ENCODE results near the gene RNF223. TPM values are rescaled to one million over a fixed set of nuclear protein-coding genes. Genes with fewer than 3 reads are reported as not detected.

RNF223 gene
- total RNA-seq, 1 experiment from 2014 or later = 5.0 TPM

GRCh38 chr1:1060281-1061000, 13.7 kb downstream of the RNF223 start:
- no peak for DNase-seq
- H3K4me3 Mint-ChIP-seq (ENCODE audit: low read depth, unreplicated experiment) = peak overlapping the region; percentile 73
- no peaks in the 10 kb centered on the region for H3K27me3 Mint-ChIP-seq (ENCODE audit: unreplicated experiment)
- peak overlapping the region; percentile 70 for H3K27ac Mint-ChIP-seq (ENCODE audit: unreplicated experiment)
- no peaks in the 10 kb centered on the region for H3K9me3 Mint-ChIP-seq (ENCODE audit: low read depth, unreplicated experiment)
- H3K36me3 Mint-ChIP-seq (ENCODE audit: insufficient read depth, unreplicated experiment) = peaks cover 82% of the 10 kb centered on the region
- CTCF ChIA-PET = interaction anchor here (0.6 to 1.8 kb wide), 2 partner anchors 55 to 231 kb away, joined by 4 read pairs; partner anchors contain the start of gene C1orf159
- no peak for TF ChIP-seq CTCF (IDR thresholded peaks at IDR 0.05; ENCODE audit: unreplicated experiment)
- intact Hi-C loops (cut with micrococcal nuclease; ENCODE audit: unreplicated experiment) = no loop called here
- no TSS peak for BruUV-seq (replicated peaks)
- H3K4me1 Mint-ChIP-seq (ENCODE audit: low read depth, unreplicated experiment) = no peaks in the 10 kb centered on the region

DNA sequence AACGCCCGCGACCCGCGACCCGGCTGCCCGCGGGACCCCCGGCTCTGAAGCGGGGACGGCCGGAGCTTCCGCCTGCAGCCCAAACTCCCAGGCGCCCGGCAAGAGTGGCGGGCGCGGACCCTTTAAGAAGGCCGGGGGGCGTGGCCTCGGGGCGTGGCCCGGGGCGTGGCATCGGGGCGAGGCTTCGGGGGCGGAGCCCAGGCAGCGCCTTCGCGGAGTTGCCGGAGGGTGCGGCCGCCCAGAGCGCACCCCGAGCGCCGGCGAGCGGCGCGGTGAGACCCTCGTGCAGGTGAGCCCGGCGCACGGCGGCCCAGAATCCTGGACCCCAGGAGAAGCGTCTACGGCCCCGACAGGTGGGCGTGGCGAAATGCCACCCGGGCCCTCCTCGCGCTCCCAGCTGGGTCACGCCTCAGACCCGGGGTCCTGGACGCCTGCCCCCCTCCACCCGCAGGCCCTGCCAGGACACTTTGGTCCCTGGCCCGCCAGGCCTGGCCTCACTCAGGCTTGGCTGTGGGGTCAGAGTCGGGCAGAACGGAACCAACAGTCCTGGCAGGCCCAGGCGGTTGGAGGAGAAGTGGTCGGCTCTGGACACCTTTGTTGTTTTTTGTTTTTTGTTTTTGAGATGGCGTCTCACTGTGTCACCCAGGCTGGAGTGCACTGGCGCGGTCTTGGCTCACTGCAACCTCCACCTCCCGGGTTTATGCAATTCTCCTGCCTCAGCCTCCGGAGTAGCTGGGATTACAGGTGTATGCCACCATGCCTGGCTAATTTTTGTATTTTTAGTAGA, 14.4 kb downstream of the RNF223 start:
- H3K4me1 Mint-ChIP-seq (ENCODE audit: low read depth, unreplicated experiment) = no peaks in the 10 kb centered on the region
- no peaks in the 10 kb centered on the region for H3K9me3 Mint-ChIP-seq (ENCODE audit: low read depth, unreplicated experiment)
- CTCF ChIA-PET = interaction anchor here (0.6 to 1.8 kb wide), 3 partner anchors 47 to 232 kb away, joined by 3 to 4 read pairs (median 4); partner anchors contain the start of genes C1orf159 and ISG15
- peak overlapping the region; percentile 73 for H3K4me3 Mint-ChIP-seq (ENCODE audit: low read depth, unreplicated experiment)
- TF ChIP-seq CTCF (IDR thresholded peaks at IDR 0.05; ENCODE audit: unreplicated experiment) = no peak
- TSS peak; percentile 80 for BruUV-seq (replicated peaks)
- peaks cover 86% of the 10 kb centered on the region for H3K36me3 Mint-ChIP-seq (ENCODE audit: insufficient read depth, unreplicated experiment)
- H3K27ac Mint-ChIP-seq (ENCODE audit: unreplicated experiment) = peak overlapping the region; percentile 70
- intact Hi-C loops (cut with micrococcal nuclease; ENCODE audit: unreplicated experiment) = loop anchor here (5.0 kb wide), 1 partner anchor 37 kb away; the partner anchor contains the start of gene AGRN
- peak; percentile 93 for DNase-seq
- no peaks in the 10 kb centered on the region for H3K27me3 Mint-ChIP-seq (ENCODE audit: unreplicated experiment)

DNA sequence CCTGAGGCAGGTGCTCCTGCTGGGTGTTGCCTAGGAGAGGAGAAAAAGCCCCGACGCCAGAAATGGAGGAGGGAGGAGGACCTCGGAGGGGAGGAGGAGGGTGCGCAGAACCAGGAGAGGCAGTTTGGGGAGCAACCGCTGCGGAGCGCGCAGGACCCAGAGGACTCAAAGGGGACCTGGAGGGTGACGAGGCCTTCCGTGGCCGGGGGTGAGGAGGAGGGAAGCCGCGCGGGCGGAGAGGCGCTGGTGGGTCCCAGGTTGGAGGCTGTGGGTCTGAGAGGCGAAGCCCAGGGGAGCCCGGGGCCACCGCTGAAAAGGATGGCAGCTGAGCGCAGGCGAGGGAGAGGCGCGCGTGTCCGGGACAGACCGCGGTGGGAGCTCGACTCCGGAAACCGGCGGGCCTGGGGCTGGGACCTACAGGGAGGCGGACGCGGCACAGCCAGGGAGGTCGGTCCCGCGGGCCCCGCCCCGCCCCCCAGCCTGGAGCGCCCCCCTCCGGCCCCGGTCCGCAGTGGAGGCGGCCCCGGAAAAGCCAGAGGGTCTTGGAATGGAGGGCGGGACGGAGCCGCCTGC, 15.1 kb downstream of the RNF223 start:
- Mint-ChIP-seq H3K27me3 (ENCODE audit: unreplicated experiment) (no peaks in the 10 kb centered on the region), H3K9me3 (ENCODE audit: low read depth, unreplicated experiment) (no peaks in the 10 kb centered on the region), H3K36me3 (ENCODE audit: insufficient read depth, unreplicated experiment) (peaks cover 82% of the 10 kb centered on the region), H3K27ac (ENCODE audit: unreplicated experiment) (peak overlapping the region; percentile 78), H3K4me1 (ENCODE audit: low read depth, unreplicated experiment) (no peaks in the 10 kb centered on the region), H3K4me3 (ENCODE audit: low read depth, unreplicated experiment) (peak overlapping the region; percentile 73)
- peak; percentile 51 for TF ChIP-seq CTCF (IDR thresholded peaks at IDR 0.05; ENCODE audit: unreplicated experiment)
- BruUV-seq (replicated peaks) = no TSS peak
- intact Hi-C loops (cut with micrococcal nuclease; ENCODE audit: unreplicated experiment) = loop anchor here (5.0 kb wide), 1 partner anchor 37 kb away; the partner anchor contains the start of gene AGRN
- peak; percentile 38 for DNase-seq
- CTCF ChIA-PET = interaction anchor here (1.1 to 1.8 kb wide), 3 partner anchors 15 to 233 kb away, joined by 3 to 4 read pairs (median 3); partner anchors contain the start of genes ISG15 and RNF223

Measured in Calu3 (cell line).